ENCODE data around the gene GPAT3.

DNA sequence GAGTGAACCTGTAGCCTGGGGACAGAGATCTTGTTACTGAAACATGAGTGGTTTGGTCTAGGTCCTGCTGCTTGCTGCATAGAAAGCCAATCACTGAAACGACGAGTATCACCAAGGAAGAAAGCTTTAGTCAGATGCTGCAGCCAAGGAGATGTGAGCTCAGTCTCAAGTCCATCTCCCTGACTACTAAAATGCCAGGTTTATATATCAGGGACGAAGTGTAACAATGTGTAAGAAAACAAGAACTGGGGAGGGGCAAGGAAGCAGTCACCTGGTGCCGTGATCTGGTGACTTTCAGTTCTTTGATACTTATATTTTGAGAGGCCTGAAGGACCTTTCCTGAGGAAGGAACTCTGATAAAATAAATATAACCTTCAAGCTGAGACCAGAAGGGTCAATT, 31.4 kb upstream of the GPAT3 start:
- TF ChIP-seq, protein P1, sequence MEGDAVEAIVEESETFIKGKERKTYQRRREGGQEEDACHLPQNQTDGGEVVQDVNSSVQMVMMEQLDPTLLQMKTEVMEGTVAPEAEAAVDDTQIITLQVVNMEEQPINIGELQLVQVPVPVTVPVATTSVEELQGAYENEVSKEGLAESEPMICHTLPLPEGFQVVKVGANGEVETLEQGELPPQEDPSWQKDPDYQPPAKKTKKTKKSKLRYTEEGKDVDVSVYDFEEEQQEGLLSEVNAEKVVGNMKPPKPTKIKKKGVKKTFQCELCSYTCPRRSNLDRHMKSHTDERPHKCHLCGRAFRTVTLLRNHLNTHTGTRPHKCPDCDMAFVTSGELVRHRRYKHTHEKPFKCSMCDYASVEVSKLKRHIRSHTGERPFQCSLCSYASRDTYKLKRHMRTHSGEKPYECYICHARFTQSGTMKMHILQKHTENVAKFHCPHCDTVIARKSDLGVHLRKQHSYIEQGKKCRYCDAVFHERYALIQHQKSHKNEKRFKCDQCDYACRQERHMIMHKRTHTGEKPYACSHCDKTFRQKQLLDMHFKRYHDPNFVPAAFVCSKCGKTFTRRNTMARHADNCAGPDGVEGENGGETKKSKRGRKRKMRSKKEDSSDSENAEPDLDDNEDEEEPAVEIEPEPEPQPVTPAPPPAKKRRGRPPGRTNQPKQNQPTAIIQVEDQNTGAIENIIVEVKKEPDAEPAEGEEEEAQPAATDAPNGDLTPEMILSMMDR (conservative IDR thresholded peaks at IDR 0.05), result no peak
- TF ChIP-seq EZH2 (IDR thresholded peaks at IDR 0.05; ENCODE audit: low read depth), result no peak

All from PC-9 (cell line).